Bronchial epithelial cell (primary cell): ENCODE results near the gene NODAL. TPM values are rescaled to one million over a fixed set of nuclear protein-coding genes. Genes with fewer than 3 reads are reported as not detected.

ENCODE experiments used
- DNase-seq: peaks from one replicate; pipeline ENCODE4 v3.0.0-alpha.2; 2010; ENCODE audit warnings: low read depth
- FAIRE-seq: peaks from 2 replicates; lab custom pipeline; 2011; peaks lifted over from hg19 to GRCh38; lab: Jason Lieb, UNC
- H3K27me3 ChIP-seq: 2 replicates; pipeline ENCODE4 v1.5.1; 2011; ENCODE audit warnings: low read length; ENCODE audit not compliant: control insufficient read depth, insufficient read depth
- H3K36me3 ChIP-seq: 2 replicates; pipeline ENCODE4 v1.5.1; 2011; ENCODE audit warnings: low read length; ENCODE audit not compliant: control insufficient read depth, insufficient read depth
- H3K4me3 ChIP-seq: 2 replicates; pipeline ENCODE4 v1.5.1; 2011; ENCODE audit warnings: mild to moderate bottlenecking, low read depth, low read length, control low read depth
- CTCF ChIP-seq: IDR thresholded peaks from 2 replicates; pipeline ENCODE4 v1.5.1; 2011; ENCODE audit warnings: mild to moderate bottlenecking, moderate library complexity, low read length, control low read depth, inconsistent platforms; ENCODE audit not compliant: insufficient read depth, severe bottlenecking
- total RNA-seq: library from RNA; depleted of rRNA; stranded (reverse); fragments of >200 nt; gene quantifications from 2 replicates; pipeline ENCODE4 v1.2.1, GENCODE V29; 2014

NODAL gene
- total RNA-seq, 1 donor from 2014 or later, result under 0.01 TPM

GRCh38 chr10:70477661-70478162, 36.2 kb upstream of the NODAL start:
- H3K27me3 ChIP-seq, result peaks cover 37% of the 10 kb centered on the region
- H3K4me3 ChIP-seq, result peak overlapping the region; percentile 13
- FAIRE-seq (no peak), DNase-seq (peak; percentile 75)
- no peak for TF ChIP-seq CTCF
- no peaks in the 10 kb centered on the region for H3K36me3 ChIP-seq

GRCh38 chr10:70476249-70477035, 35.0 kb upstream of the NODAL start:
- FAIRE-seq, result no peak
- no peak for DNase-seq
- Histone ChIP-seq H3K27me3 (peaks cover 36% of the 10 kb centered on the region), H3K36me3 (no peaks in the 10 kb centered on the region), H3K4me3 (no peak overlapping the region)
- TF ChIP-seq CTCF, result no peak

GRCh38 chr10:70475661-70476060, 34.2 kb upstream of the NODAL start:
- no peak for TF ChIP-seq CTCF
- FAIRE-seq (peak; percentile 83), DNase-seq (peak; percentile 92)
- Histone ChIP-seq H3K27me3 (peaks cover 31% of the 10 kb centered on the region), H3K4me3 (no peak overlapping the region), H3K36me3 (no peaks in the 10 kb centered on the region)

GRCh38 chr10:70474780-70475179, 33.3 kb upstream of the NODAL start:
- no peak for TF ChIP-seq CTCF
- FAIRE-seq (no peak), DNase-seq (peak; percentile 18)
- Histone ChIP-seq H3K36me3 (no peaks in the 10 kb centered on the region), H3K4me3 (no peak overlapping the region), H3K27me3 (peaks cover 27% of the 10 kb centered on the region)

- H3K27me3 ChIP-seq, result peaks cover 29% of the 10 kb centered on the region
- no peak for DNase-seq
- TF ChIP-seq CTCF, result no peak
- FAIRE-seq, result no peak
- no peaks in the 10 kb centered on the region for H3K36me3 ChIP-seq
- H3K4me3 ChIP-seq, result no peak overlapping the region
Measured at GRCh38 chr10:70472799-70473454, 31.4 kb upstream of the NODAL start.
